Progenitor cell of endocrine pancreas (in vitro differentiated cells): ENCODE measurements around the gene CACNA2D1. TPM values are rescaled to one million over a fixed set of nuclear protein-coding genes. Genes with fewer than 3 reads are reported as not detected.

ENCODE experiments used
- DNase-seq: peaks from one replicate; pipeline ENCODE4 v3.0.0; 2021; ENCODE audit warnings: low spot score; ENCODE audit not compliant: unreplicated experiment
- H3K27ac Mint-ChIP-seq: 2 replicates; pipeline ENCODE4 v1.8.0; 2021; ENCODE audit warnings: mild to moderate bottlenecking, moderate library complexity, mixed read lengths
- H3K27me3 Mint-ChIP-seq: 2 replicates; pipeline ENCODE4 v1.8.0; 2021; ENCODE audit warnings: mixed read lengths
- H3K36me3 Mint-ChIP-seq: 2 replicates; pipeline ENCODE4 v1.8.0; 2022; ENCODE audit warnings: mixed read lengths; ENCODE audit not compliant: insufficient read depth
- H3K4me1 Mint-ChIP-seq: 2 replicates; pipeline ENCODE4 v1.8.0; 2021; ENCODE audit warnings: low read depth, mixed read lengths
- H3K4me3 Mint-ChIP-seq: 2 replicates; pipeline ENCODE4 v1.8.0; 2021; ENCODE audit warnings: low read depth, mild to moderate bottlenecking, moderate library complexity, mixed read lengths
- H3K9me3 Mint-ChIP-seq: 2 replicates; pipeline ENCODE4 v1.8.0; 2021; ENCODE audit warnings: low read depth, mixed read lengths
- total RNA-seq: library from RNA; stranded (reverse); gene quantifications from 2 replicates; pipeline ENCODE4 v1.2.1, GENCODE V29; 2021
- TF ChIP-seq, protein P1 (sequence below): fragments of 200-600 bp; sonication (generic); IDR thresholded peaks from one replicate; pipeline ENCODE4 v1.5.0; 2021; ENCODE audit warnings: antibody characterized with exemption, mild to moderate bottlenecking; ENCODE audit not compliant: unreplicated experiment

Gene CACNA2D1
- total RNA-seq, 1 donor from 2014 or later: 25.1 TPM

DNA sequence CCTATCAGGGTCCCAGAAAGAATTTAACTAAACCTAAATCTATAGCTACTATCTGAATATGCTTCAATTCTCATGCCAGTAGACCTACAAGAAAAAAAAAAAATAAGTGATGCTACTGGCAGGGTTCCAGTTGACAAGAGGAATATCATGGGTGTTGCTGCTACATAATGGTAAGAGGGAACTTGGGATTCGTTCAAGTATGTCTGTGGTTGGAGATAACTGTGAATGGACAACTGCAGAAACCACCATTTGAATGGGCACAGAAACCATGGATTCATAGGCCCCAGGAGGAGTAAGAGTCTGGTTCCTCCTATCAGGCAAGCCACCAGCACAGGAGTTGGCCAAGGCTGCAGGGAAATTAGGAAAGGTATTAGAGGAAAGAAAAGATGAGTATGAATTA is 386.1 kb downstream of the CACNA2D1 start:
- H3K36me3 Mint-ChIP-seq: no peaks in the 10 kb centered on the region
- no peaks in the 10 kb centered on the region for H3K4me1 Mint-ChIP-seq
- H3K9me3 Mint-ChIP-seq: no peaks in the 10 kb centered on the region
- TF ChIP-seq, protein P1, sequence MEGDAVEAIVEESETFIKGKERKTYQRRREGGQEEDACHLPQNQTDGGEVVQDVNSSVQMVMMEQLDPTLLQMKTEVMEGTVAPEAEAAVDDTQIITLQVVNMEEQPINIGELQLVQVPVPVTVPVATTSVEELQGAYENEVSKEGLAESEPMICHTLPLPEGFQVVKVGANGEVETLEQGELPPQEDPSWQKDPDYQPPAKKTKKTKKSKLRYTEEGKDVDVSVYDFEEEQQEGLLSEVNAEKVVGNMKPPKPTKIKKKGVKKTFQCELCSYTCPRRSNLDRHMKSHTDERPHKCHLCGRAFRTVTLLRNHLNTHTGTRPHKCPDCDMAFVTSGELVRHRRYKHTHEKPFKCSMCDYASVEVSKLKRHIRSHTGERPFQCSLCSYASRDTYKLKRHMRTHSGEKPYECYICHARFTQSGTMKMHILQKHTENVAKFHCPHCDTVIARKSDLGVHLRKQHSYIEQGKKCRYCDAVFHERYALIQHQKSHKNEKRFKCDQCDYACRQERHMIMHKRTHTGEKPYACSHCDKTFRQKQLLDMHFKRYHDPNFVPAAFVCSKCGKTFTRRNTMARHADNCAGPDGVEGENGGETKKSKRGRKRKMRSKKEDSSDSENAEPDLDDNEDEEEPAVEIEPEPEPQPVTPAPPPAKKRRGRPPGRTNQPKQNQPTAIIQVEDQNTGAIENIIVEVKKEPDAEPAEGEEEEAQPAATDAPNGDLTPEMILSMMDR: no peak
- H3K27ac Mint-ChIP-seq: no peak overlapping the region
- no peak overlapping the region for H3K4me3 Mint-ChIP-seq
- DNase-seq: no peak
- no peaks in the 10 kb centered on the region for H3K27me3 Mint-ChIP-seq

DNA sequence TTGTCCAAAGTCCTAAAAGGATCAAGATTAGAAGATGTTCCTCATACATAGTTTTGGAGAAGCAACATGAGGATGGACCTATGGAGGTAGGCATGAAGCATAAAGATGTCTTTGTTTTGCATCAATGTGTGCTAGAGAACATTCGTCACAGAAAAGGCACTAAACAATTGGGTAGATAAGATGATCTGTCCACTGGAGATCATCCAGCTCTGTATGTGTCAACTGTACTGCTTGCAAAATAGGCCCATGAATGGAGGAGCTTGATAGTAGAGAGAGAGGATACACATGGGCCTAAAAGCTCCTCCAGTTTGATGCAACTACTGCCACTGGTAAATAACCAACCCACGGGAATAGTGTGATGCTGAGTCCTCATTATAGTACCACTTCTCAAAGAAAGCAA is 387.3 kb downstream of the CACNA2D1 start:
- Mint-ChIP-seq H3K4me1 (no peaks in the 10 kb centered on the region), H3K4me3 (no peak overlapping the region), H3K27ac (no peak overlapping the region), H3K27me3 (no peaks in the 10 kb centered on the region), H3K36me3 (no peaks in the 10 kb centered on the region), H3K9me3 (no peaks in the 10 kb centered on the region)
- TF ChIP-seq, protein P1: no peak
- no peak for DNase-seq

DNA sequence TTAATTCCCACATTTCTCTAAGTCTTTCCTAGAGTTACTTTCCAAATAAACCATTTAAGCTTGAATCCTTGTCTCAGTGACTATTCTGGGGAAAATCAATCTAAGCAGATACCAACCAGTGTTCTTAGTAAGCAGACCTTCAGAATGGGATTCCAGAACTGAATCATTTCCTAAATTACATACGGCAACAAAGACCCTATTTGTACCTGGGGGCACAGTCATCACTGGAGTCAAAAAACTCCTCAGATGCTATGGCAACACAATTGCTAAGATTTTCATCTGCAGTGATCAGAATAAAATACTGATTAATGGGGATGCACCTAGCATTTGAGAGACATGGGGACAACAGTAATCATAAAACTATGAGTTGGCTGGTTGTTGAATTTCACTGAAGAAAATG is 389.0 kb downstream of the CACNA2D1 start:
- Mint-ChIP-seq H3K27ac (no peak overlapping the region), H3K36me3 (no peaks in the 10 kb centered on the region), H3K4me3 (no peak overlapping the region), H3K4me1 (peaks cover 10% of the 10 kb centered on the region), H3K27me3 (no peaks in the 10 kb centered on the region), H3K9me3 (no peaks in the 10 kb centered on the region)
- DNase-seq: no peak
- TF ChIP-seq, protein P1: no peak

- no peak overlapping the region for H3K4me3 Mint-ChIP-seq
- no peaks in the 10 kb centered on the region for H3K27me3 Mint-ChIP-seq
- H3K36me3 Mint-ChIP-seq: no peaks in the 10 kb centered on the region
- H3K4me1 Mint-ChIP-seq: peaks cover 15% of the 10 kb centered on the region
- DNase-seq: no peak
- H3K27ac Mint-ChIP-seq: no peak overlapping the region
- H3K9me3 Mint-ChIP-seq: no peaks in the 10 kb centered on the region
- TF ChIP-seq, protein P1: no peak
Observed at GRCh38 chr7:82053453-82054032, 390.0 kb downstream of the CACNA2D1 start.

GRCh38 chr7:82051601-82052000 is 392.0 kb downstream of the CACNA2D1 start:
- no peaks in the 10 kb centered on the region for H3K27me3 Mint-ChIP-seq

More at GRCh38 chr7:82051601-82052000, 392.0 kb downstream of the CACNA2D1 start:
- peaks cover 22% of the 10 kb centered on the region for H3K4me1 Mint-ChIP-seq
- no peaks in the 10 kb centered on the region for H3K36me3 Mint-ChIP-seq
- no peaks in the 10 kb centered on the region for H3K9me3 Mint-ChIP-seq
- DNase-seq: no peak
- TF ChIP-seq, protein P1: no peak
- H3K27ac Mint-ChIP-seq: no peak overlapping the region
- H3K4me3 Mint-ChIP-seq: no peak overlapping the region
